IMR-90 (cell line): Measurements from ENCODE around the gene SDK1. TPM values are rescaled to one million over a fixed set of nuclear protein-coding genes. Genes with fewer than 3 reads are reported as not detected.

ENCODE experiments used
- ATAC-seq: fragments of 200-7000 bp; cut with Tn5 transposase; 2 replicates; pipeline ENCODE4 v1.9.1; 2020; ENCODE audit warnings: low read depth, mild to moderate bottlenecking, moderate library complexity
- BruUV-seq: library from RNA; stranded (reverse); fragments of 400-500 nt; replicated peaks from 2 replicates; lab custom pipeline; 2021; lab: Mats Ljungman, UMichigan
- CTCF ChIA-PET: fragments of 300-600 bp; formaldehyde crosslinking; extraction: SDS; loops from one replicate; lab custom pipeline; 2021; ENCODE audit warnings: antibody characterized with exemption; lab: Yijun Ruan, JAX
- POLR2A ChIA-PET: fragments of 300-600 bp; sonication (Branson Sonifier 250); formaldehyde crosslinking; loops from one replicate; lab custom pipeline; 2022; ENCODE audit warnings: antibody characterized with exemption; ENCODE audit not compliant: unreplicated experiment; lab: Charles Lee
- DNase-seq: peaks from one replicate; pipeline ENCODE4 v3.0.0; 2013
- H2AFZ ChIP-seq: replicated peaks from 2 replicates; pipeline ENCODE3; 2013; ENCODE audit warnings: low read length, mild to moderate bottlenecking; ENCODE audit not compliant: poor library complexity
- H2AK5ac ChIP-seq: 2 replicates; pipeline ENCODE4 v1.6.1; 2013; ENCODE audit warnings: low read depth, low read length, inconsistent platforms
- H2AK9ac ChIP-seq: replicated peaks from 2 replicates; pipeline ENCODE3; 2013; ENCODE audit warnings: mild to moderate bottlenecking, low read depth, low read length, moderate library complexity; ENCODE audit not compliant: poor library complexity
- H2BK120ac ChIP-seq: 2 replicates; pipeline ENCODE4 v1.6.1; 2013; ENCODE audit warnings: low read depth, low read length, inconsistent platforms
- H2BK15ac ChIP-seq: 3 replicates; pipeline ENCODE4 v1.6.1; 2013; ENCODE audit warnings: low read depth, low read length, inconsistent platforms
- H2BK20ac ChIP-seq: 2 replicates; pipeline ENCODE4 v1.6.1; 2013; ENCODE audit warnings: low read depth, mild to moderate bottlenecking, inconsistent platforms, low read length, moderate library complexity
- H2BK5ac ChIP-seq: 2 replicates; pipeline ENCODE4 v1.6.1; 2013; ENCODE audit warnings: mild to moderate bottlenecking, low read depth, low read length, inconsistent platforms; ENCODE audit not compliant: poor library complexity, severe bottlenecking
- H3K14ac ChIP-seq: replicated peaks from 2 replicates; pipeline ENCODE4 v1.6.1; 2013; ENCODE audit warnings: low read depth, low read length, inconsistent platforms
- H3K18ac ChIP-seq: 2 replicates; pipeline ENCODE4 v1.6.1; 2013; ENCODE audit warnings: low read depth, low read length, control low read depth
- H3K23ac ChIP-seq: 2 replicates; pipeline ENCODE4 v1.6.1; 2013; ENCODE audit warnings: low read depth, low read length, inconsistent platforms
- H3K27ac ChIP-seq: 2 replicates; pipeline ENCODE4 v1.5.1; 2013; ENCODE audit warnings: mild to moderate bottlenecking, control low read depth, low read length; ENCODE audit not compliant: insufficient read depth
- H3K27me3 ChIP-seq: 2 replicates; pipeline ENCODE4 v1.6.1; 2013; ENCODE audit warnings: low read length; ENCODE audit not compliant: control insufficient read depth, insufficient read depth
- H3K36me3 ChIP-seq: 2 replicates; pipeline ENCODE4 v1.6.1; 2013; ENCODE audit warnings: low read length, mixed read lengths; ENCODE audit not compliant: control insufficient read depth, insufficient read depth
- H3K4ac ChIP-seq: 2 replicates; pipeline ENCODE4 v1.6.1; 2013; ENCODE audit warnings: low read depth, low read length, inconsistent platforms
- H3K4me1 ChIP-seq: 2 replicates; pipeline ENCODE4 v1.6.1; 2013; ENCODE audit warnings: low read length, mixed read lengths; ENCODE audit not compliant: control insufficient read depth, insufficient read depth
- H3K4me2 ChIP-seq: 2 replicates; pipeline ENCODE4 v1.6.1; 2013; ENCODE audit warnings: low read depth, mild to moderate bottlenecking, control low read depth, low read length, moderate library complexity
- H3K4me3 ChIP-seq: 2 replicates; pipeline ENCODE4 v1.5.1; 2013; ENCODE audit warnings: low read depth, mild to moderate bottlenecking, control low read depth, low read length, moderate library complexity; ENCODE audit not compliant: insufficient read depth
- H3K56ac ChIP-seq: 2 replicates; pipeline ENCODE4 v1.6.1; 2013; ENCODE audit warnings: low read length, inconsistent platforms; ENCODE audit not compliant: insufficient read depth; ENCODE audit errors: extremely low read depth
- H3K79me1 ChIP-seq, 2 experiments: 2 replicates each; pipeline ENCODE4 v1.6.1; 2013; ENCODE audit warnings: low read length in 2 of 2, inconsistent platforms in 1 of 2, low read depth in 1 of 2
- H3K9ac ChIP-seq: 2 replicates; pipeline ENCODE4 v1.6.1; 2013; ENCODE audit warnings: low read depth, low read length, control low read depth
- H3K9me1 ChIP-seq: 2 replicates; pipeline ENCODE4 v1.6.1; 2013; ENCODE audit warnings: low read length, inconsistent platforms; ENCODE audit not compliant: insufficient read depth
- H3K9me3 ChIP-seq: 2 replicates; pipeline ENCODE4 v1.6.1; 2013; ENCODE audit warnings: low read length; ENCODE audit not compliant: control insufficient read depth, insufficient read depth
- H4K20me1 ChIP-seq: 2 replicates; pipeline ENCODE4 v1.6.1; 2013; ENCODE audit warnings: low read length, inconsistent platforms; ENCODE audit not compliant: insufficient read depth
- H4K5ac ChIP-seq: 2 replicates; pipeline ENCODE4 v1.6.1; 2013; ENCODE audit warnings: mild to moderate bottlenecking, low read depth, low read length, control low read depth
- H4K8ac ChIP-seq, 2 experiments: 2 replicates each; pipeline ENCODE4 v1.6.1; 2013; ENCODE audit warnings: low read depth in 2 of 2, low read length in 2 of 2, control low read depth in 1 of 2, inconsistent platforms in 1 of 2
- H4K91ac ChIP-seq: 2 replicates; pipeline ENCODE4 v1.6.1; 2013; ENCODE audit warnings: low read depth, low read length, inconsistent platforms; ENCODE audit not compliant: insufficient read depth
- BHLHE40 ChIP-seq: fragments of 150-350 bp; IDR thresholded peaks from 2 replicates; pipeline ENCODE4 v1.6.1; 2016; ENCODE audit warnings: mild to moderate bottlenecking, low read depth, low read length
- WGBS, 2 experiments: methylation state at CpG; one replicate each; pipeline versions ENCODE4 v1.1.5 to v1.1.7; 2013; ENCODE audit warnings: missing lambda C conversion rate in 2 of 2; ENCODE audit not compliant: insufficient read length in 1 of 2; ENCODE audit errors: extremely low coverage in 2 of 2; 5-methylcytosine and 5-hydroxymethylcytosine counted together
- dilution Hi-C: fragments of 300-500 bp; cut with HindIII; formaldehyde crosslinking; loops from one replicate; pipeline ENCODE4 v1.14.3; 2018; ENCODE audit warnings: low sequenced_read_pairs; ENCODE audit not compliant: unreplicated experiment
- in situ Hi-C: fragments of 300-500 bp; cut with MboI; formaldehyde crosslinking; loops from 3 replicates; pipeline ENCODE4 v1.14.3; 2019; ENCODE audit warnings: low sequenced_read_pairs, inconsistent platforms, mixed read lengths
- intact Hi-C: fragments of 100-400 bp; cut with micrococcal nuclease; formaldehyde crosslinking; loops from 2 replicates; pipeline ENCODE4 v1.10.0; 2022
- polyA plus RNA-seq, 3 experiments: library from polyadenylated mRNA; depleted of rRNA; stranded (reverse); fragments of >200 nt; gene quantifications; 2 replicates each; pipeline ENCODE4 v1.2.3, GENCODE V29; 2012; ENCODE audit warnings: low replicate concordance in 1 of 3
- total RNA-seq: library from RNA; depleted of rRNA; stranded (reverse); fragments of >200 nt; gene quantifications from 2 replicates; pipeline ENCODE4 v1.2.3, GENCODE V29; 2012

The SDK1 gene
- total and polyA plus RNA-seq, 2 of the 4 experiments (the other 2 are of a cell fraction), result 1.5 to 1.6 TPM

DNA sequence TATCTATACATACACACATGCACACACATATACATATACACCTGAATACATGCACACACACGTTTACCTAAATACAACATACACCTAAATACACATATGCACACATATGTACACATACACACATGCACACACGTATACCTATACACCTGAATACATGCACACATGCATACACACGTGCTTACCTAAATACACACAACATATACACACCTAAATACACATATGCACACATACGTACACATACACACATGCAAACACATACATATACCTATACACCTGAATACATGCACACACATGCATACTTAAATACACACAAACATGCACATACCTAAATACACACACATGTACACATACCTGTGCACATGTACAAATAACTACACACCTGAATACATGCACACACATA is 947.2 kb downstream of the SDK1 start:
- no peak for TF ChIP-seq BHLHE40
- intact Hi-C loops (no loop called here), in situ Hi-C loops (no loop called here), dilution Hi-C loops (no loop called here)
- no peak overlapping the region for H3K4ac ChIP-seq
- H3K27ac ChIP-seq, result no peak overlapping the region
- no peak overlapping the region for H2BK15ac ChIP-seq
- no peak overlapping the region for H2BK20ac ChIP-seq
- ChIA-PET POLR2A (no interaction called here), CTCF (no interaction called here)
- no peaks in the 10 kb centered on the region for H3K27me3 ChIP-seq
- no peak overlapping the region for H3K14ac ChIP-seq
- no peak overlapping the region for H2BK120ac ChIP-seq
- no peak overlapping the region for H4K91ac ChIP-seq
- H4K8ac ChIP-seq, result no peak overlapping the region
- H4K20me1 ChIP-seq, result no peaks in the 10 kb centered on the region
- H3K79me1 ChIP-seq, result no peaks in the 10 kb centered on the region
- H2AK9ac ChIP-seq, result no peak overlapping the region
- no peak for ATAC-seq
- 50% methylated on average over 4 of the region's 4 CpGs; no CpG with 5 or more reads in 1 of the 2 experiments for WGBS, 2 experiments
- no peaks in the 10 kb centered on the region for H3K9me1 ChIP-seq
- no peak for DNase-seq
- H3K4me2 ChIP-seq, result no peak overlapping the region
- H3K9ac ChIP-seq, result no peak overlapping the region
- no peak overlapping the region for H4K5ac ChIP-seq
- H3K18ac ChIP-seq, result no peak overlapping the region
- H2BK5ac ChIP-seq, result no peak overlapping the region
- no TSS peak for BruUV-seq
- peaks cover 28% of the 10 kb centered on the region for H3K9me3 ChIP-seq
- no peak overlapping the region for H3K4me3 ChIP-seq
- no peak overlapping the region for H2AK5ac ChIP-seq
- H2AFZ ChIP-seq, result no peak overlapping the region
- H3K4me1 ChIP-seq, result no peaks in the 10 kb centered on the region
- H3K23ac ChIP-seq, result no peak overlapping the region
- no peak overlapping the region for H3K56ac ChIP-seq
- no peaks in the 10 kb centered on the region for H3K36me3 ChIP-seq
